ENCODE data around the gene PIEZO2.

PIEZO2 gene

GRCh38 chr18:10894501-10894900 lies 254.9 kb downstream of the PIEZO2 start:
- no peaks in the 10 kb centered on the region for H3K4me1 ChIP-seq
- DNase-seq (ENCODE audit: low spot score in 2 of 2): no peak
- in situ Hi-C loops (cut with MboI; ENCODE audit: low sequenced_read_pairs): no loop called here
- no peak overlapping the region for H3K4me3 ChIP-seq
- no peaks in the 10 kb centered on the region for H3K36me3 ChIP-seq (replicated peaks)
- no peaks in the 10 kb centered on the region; the same call in 1 of the 2 replicates for H3K9me3 ChIP-seq
- no peaks in the 10 kb centered on the region for H3K27me3 ChIP-seq (ENCODE audit: low read depth)

- no peak for DNase-seq (ENCODE audit: low spot score in 2 of 2)
- in situ Hi-C loops (cut with MboI; ENCODE audit: low sequenced_read_pairs): no loop called here
- H3K9me3 ChIP-seq: no peaks in the 10 kb centered on the region; the same call in 1 of the 2 replicates
- no peaks in the 10 kb centered on the region for H3K4me1 ChIP-seq
- no peaks in the 10 kb centered on the region for H3K36me3 ChIP-seq (replicated peaks)
- no peaks in the 10 kb centered on the region for H3K27me3 ChIP-seq (ENCODE audit: low read depth)
- no peak overlapping the region for H3K4me3 ChIP-seq
These were observed 255.6 kb downstream of the PIEZO2 start for GRCh38 chr18:10893761-10894160.

- Histone ChIP-seq H3K9me3 (no peaks in the 10 kb centered on the region; the same call in 1 of the 2 replicates), H3K4me1 (no peaks in the 10 kb centered on the region), H3K4me3 (no peak overlapping the region), H3K27me3 (ENCODE audit: low read depth) (no peaks in the 10 kb centered on the region), H3K36me3 (replicated peaks) (no peaks in the 10 kb centered on the region)
- no peak for DNase-seq (ENCODE audit: low spot score in 2 of 2)
- in situ Hi-C loops (cut with MboI; ENCODE audit: low sequenced_read_pairs): no loop called here
These were observed 256.2 kb downstream of the PIEZO2 start for GRCh38 chr18:10893196-10893595.

- no peak overlapping the region for H3K4me3 ChIP-seq
- H3K4me1 ChIP-seq: no peaks in the 10 kb centered on the region
- DNase-seq (ENCODE audit: low spot score in 2 of 2): no peak
- no peaks in the 10 kb centered on the region for H3K27me3 ChIP-seq (ENCODE audit: low read depth)
- H3K9me3 ChIP-seq: no peaks in the 10 kb centered on the region; the same call in 1 of the 2 replicates
- in situ Hi-C loops (cut with MboI; ENCODE audit: low sequenced_read_pairs): no loop called here
- no peaks in the 10 kb centered on the region for H3K36me3 ChIP-seq (replicated peaks)
These were observed 256.6 kb downstream of the PIEZO2 start for GRCh38 chr18:10892786-10893185.

DNA sequence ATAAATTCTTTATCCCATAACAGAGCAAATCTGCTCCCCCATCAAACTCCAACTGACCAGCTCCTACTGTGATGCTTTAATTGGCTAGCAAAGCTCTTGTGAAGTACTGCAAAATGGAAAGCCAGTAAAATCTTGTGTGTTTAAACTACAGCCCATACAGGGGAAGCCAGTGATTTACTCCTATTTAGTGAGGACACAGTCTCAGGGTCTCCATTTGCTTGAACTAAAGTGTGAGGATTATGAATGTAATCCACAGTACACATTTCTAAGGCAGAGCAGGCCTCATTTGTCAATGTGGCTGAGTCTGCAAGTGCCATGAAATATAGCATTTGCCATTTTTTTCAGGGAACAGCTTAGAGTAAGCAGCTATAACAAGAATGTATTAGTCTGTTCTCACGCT lies 259.3 kb downstream of the PIEZO2 start:
- no peak for DNase-seq (ENCODE audit: low spot score in 2 of 2)
- no peaks in the 10 kb centered on the region for H3K4me1 ChIP-seq
- H3K36me3 ChIP-seq (replicated peaks): no peaks in the 10 kb centered on the region
- H3K9me3 ChIP-seq: no peaks in the 10 kb centered on the region; the same call in 1 of the 2 replicates
- no peaks in the 10 kb centered on the region for H3K27me3 ChIP-seq (ENCODE audit: low read depth)
- no peak overlapping the region for H3K4me3 ChIP-seq
- in situ Hi-C loops (cut with MboI; ENCODE audit: low sequenced_read_pairs): no loop called here

- Histone ChIP-seq H3K9me3 (no peaks in the 10 kb centered on the region), H3K4me3 (no peak overlapping the region), H3K4me1 (no peaks in the 10 kb centered on the region), H3K27me3 (ENCODE audit: low read depth) (no peaks in the 10 kb centered on the region), H3K36me3 (replicated peaks) (no peaks in the 10 kb centered on the region)
- in situ Hi-C loops (cut with MboI; ENCODE audit: low sequenced_read_pairs): no loop called here
- no peak for DNase-seq (ENCODE audit: low spot score in 2 of 2)
These were observed 270.7 kb downstream of the PIEZO2 start for GRCh38 chr18:10878703-10879102.

DNA sequence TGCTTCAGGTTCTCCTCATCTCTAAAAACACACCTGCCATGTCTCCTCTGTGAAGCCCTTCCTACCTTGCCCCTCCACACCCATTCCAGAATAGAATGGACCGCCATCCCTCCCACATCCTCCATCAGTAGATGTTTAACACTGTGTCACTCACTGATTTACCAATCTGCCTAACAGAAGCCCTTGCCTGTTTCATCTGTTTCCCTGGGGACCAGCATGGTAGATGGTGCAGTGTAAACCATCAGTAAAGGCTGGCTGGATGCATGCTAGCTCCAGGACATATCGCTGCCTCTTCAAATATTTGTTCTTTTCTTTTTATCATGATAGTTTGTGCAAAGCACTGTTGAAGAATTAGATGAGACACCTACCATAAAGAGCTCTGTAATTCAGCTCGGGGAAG lies 271.4 kb downstream of the PIEZO2 start:
- H3K27me3 ChIP-seq (ENCODE audit: low read depth): no peaks in the 10 kb centered on the region
- no peaks in the 10 kb centered on the region for H3K9me3 ChIP-seq
- H3K36me3 ChIP-seq (replicated peaks): no peaks in the 10 kb centered on the region
- H3K4me1 ChIP-seq: no peaks in the 10 kb centered on the region
- in situ Hi-C loops (cut with MboI; ENCODE audit: low sequenced_read_pairs): no loop called here
- H3K4me3 ChIP-seq: no peak overlapping the region
- DNase-seq (ENCODE audit: low spot score in 2 of 2): no peak

- H3K36me3 ChIP-seq (replicated peaks): no peaks in the 10 kb centered on the region
- no peak overlapping the region for H3K4me3 ChIP-seq
- H3K27me3 ChIP-seq (ENCODE audit: low read depth): no peaks in the 10 kb centered on the region
- H3K4me1 ChIP-seq: no peaks in the 10 kb centered on the region
- in situ Hi-C loops (cut with MboI; ENCODE audit: low sequenced_read_pairs): no loop called here
- no peaks in the 10 kb centered on the region for H3K9me3 ChIP-seq
- no peak for DNase-seq (ENCODE audit: low spot score in 2 of 2)
These were observed 273.6 kb downstream of the PIEZO2 start for GRCh38 chr18:10875811-10876210.

- Histone ChIP-seq H3K27me3 (ENCODE audit: low read depth) (no peaks in the 10 kb centered on the region), H3K9me3 (no peaks in the 10 kb centered on the region), H3K4me3 (no peak overlapping the region), H3K4me1 (no peaks in the 10 kb centered on the region), H3K36me3 (replicated peaks) (no peaks in the 10 kb centered on the region)
- DNase-seq (ENCODE audit: low spot score in 2 of 2): no peak
- in situ Hi-C loops (cut with MboI; ENCODE audit: low sequenced_read_pairs): no loop called here
These were observed 277.1 kb downstream of the PIEZO2 start for GRCh38 chr18:10872304-10872703.

- in situ Hi-C loops (cut with MboI; ENCODE audit: low sequenced_read_pairs): no loop called here
- Histone ChIP-seq H3K9me3 (no peaks in the 10 kb centered on the region), H3K4me1 (no peaks in the 10 kb centered on the region), H3K36me3 (replicated peaks) (no peaks in the 10 kb centered on the region), H3K27me3 (ENCODE audit: low read depth) (no peaks in the 10 kb centered on the region), H3K4me3 (no peak overlapping the region)
- DNase-seq (ENCODE audit: low spot score in 2 of 2): no peak
These were observed 284.6 kb downstream of the PIEZO2 start for GRCh38 chr18:10864722-10865121.

- no peak for DNase-seq (ENCODE audit: low spot score in 2 of 2)
- in situ Hi-C loops (cut with MboI; ENCODE audit: low sequenced_read_pairs): no loop called here
- Histone ChIP-seq H3K4me1 (no peaks in the 10 kb centered on the region), H3K27me3 (ENCODE audit: low read depth) (no peaks in the 10 kb centered on the region), H3K9me3 (no peaks in the 10 kb centered on the region), H3K36me3 (replicated peaks) (no peaks in the 10 kb centered on the region), H3K4me3 (no peak overlapping the region)
These were observed 286.3 kb downstream of the PIEZO2 start for GRCh38 chr18:10863026-10863425.

DNA sequence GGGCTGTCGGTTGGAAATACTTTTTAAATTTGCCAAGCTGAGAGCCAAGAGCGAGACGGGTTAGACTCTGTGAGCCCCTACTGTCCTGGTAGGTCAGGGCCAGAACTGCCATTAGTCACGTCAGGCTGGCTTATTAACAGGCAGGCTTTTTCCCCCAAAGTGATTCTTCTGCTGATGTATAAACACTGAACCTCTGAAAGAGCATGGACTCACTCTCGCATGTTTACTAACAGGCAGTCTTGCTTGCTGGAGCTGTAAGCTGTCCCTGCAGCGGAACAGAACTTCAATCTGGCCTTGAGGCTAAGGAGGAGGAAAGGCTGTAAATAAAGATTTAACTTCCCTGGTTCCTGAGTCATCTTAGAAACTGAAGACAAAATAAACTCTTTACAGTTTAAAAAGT lies 288.4 kb downstream of the PIEZO2 start:
- no peaks in the 10 kb centered on the region for H3K4me1 ChIP-seq
- in situ Hi-C loops (cut with MboI; ENCODE audit: low sequenced_read_pairs): no loop called here
- DNase-seq (ENCODE audit: low spot score in 2 of 2): no peak
- H3K36me3 ChIP-seq (replicated peaks): no peaks in the 10 kb centered on the region
- H3K27me3 ChIP-seq (ENCODE audit: low read depth): no peaks in the 10 kb centered on the region
- no peak overlapping the region for H3K4me3 ChIP-seq
- H3K9me3 ChIP-seq: no peaks in the 10 kb centered on the region

DNA sequence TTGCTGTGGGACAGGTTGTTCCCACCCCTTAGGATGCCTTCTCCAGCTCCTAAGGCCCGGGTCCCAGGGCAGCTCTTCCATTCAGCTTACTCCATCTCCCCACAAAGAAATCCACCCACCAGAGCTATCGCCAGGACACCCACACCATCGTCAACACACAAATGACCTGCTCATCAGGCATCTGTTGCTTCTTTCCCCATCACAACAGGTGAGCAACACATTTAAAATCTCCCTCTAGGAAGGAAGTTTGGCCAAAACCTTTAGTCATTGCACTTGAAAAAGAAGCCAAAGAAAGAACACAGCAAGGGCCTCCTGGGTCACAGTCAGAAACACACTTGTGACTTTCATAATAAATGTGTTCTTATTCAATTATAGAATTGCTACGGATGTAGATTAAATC lies 289.0 kb downstream of the PIEZO2 start:
- Histone ChIP-seq H3K9me3 (no peaks in the 10 kb centered on the region), H3K4me1 (no peaks in the 10 kb centered on the region), H3K36me3 (replicated peaks) (no peaks in the 10 kb centered on the region), H3K4me3 (no peak overlapping the region), H3K27me3 (ENCODE audit: low read depth) (no peaks in the 10 kb centered on the region)
- DNase-seq (ENCODE audit: low spot score in 2 of 2): no peak
- in situ Hi-C loops (cut with MboI; ENCODE audit: low sequenced_read_pairs): no loop called here

DNA sequence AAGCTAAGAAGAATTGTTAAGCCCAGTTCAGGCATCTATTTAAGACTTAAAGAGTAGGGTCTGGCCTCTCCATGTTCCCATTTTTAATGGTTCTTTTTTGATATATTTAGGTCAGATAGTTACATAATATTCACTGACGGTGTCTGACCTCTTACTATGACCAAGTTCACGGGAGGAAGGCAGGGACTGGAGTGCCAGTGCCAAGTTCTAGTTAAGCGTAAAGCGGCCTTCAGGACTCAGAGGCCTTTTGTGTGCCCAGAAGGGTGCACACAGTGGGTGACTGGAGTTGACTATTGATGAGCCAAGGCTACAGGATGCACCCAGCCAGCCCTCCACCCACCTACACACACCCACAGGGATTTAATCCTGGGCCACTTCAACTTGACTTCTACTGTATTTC lies 290.9 kb downstream of the PIEZO2 start:
- Histone ChIP-seq H3K36me3 (replicated peaks) (no peaks in the 10 kb centered on the region), H3K4me3 (no peak overlapping the region), H3K27me3 (ENCODE audit: low read depth) (no peaks in the 10 kb centered on the region), H3K4me1 (no peaks in the 10 kb centered on the region), H3K9me3 (no peaks in the 10 kb centered on the region)
- DNase-seq (ENCODE audit: low spot score in 2 of 2): no peak
- in situ Hi-C loops (cut with MboI; ENCODE audit: low sequenced_read_pairs): no loop called here

- Histone ChIP-seq H3K36me3 (replicated peaks) (no peaks in the 10 kb centered on the region), H3K4me1 (no peaks in the 10 kb centered on the region), H3K9me3 (no peaks in the 10 kb centered on the region), H3K27me3 (ENCODE audit: low read depth) (no peaks in the 10 kb centered on the region), H3K4me3 (no peak overlapping the region)
- in situ Hi-C loops (cut with MboI; ENCODE audit: low sequenced_read_pairs): no loop called here
- no peak for DNase-seq (ENCODE audit: low spot score in 2 of 2)
These were observed 293.2 kb downstream of the PIEZO2 start for GRCh38 chr18:10856132-10856531.
